HUDEP-2 (cell line): ENCODE measurements around the gene PCSK1N.
A peak's percentile ranks its signal among the peaks of the same experiment; 100 is the strongest.

Source experiments
- DNase-seq, 76 experiments: peaks; one replicate each; lab custom pipeline; 2025; ENCODE audit not compliant: unreplicated experiment in 76 of 76; lab: John Stamatoyannopoulos, UW

PCSK1N gene

DNA sequence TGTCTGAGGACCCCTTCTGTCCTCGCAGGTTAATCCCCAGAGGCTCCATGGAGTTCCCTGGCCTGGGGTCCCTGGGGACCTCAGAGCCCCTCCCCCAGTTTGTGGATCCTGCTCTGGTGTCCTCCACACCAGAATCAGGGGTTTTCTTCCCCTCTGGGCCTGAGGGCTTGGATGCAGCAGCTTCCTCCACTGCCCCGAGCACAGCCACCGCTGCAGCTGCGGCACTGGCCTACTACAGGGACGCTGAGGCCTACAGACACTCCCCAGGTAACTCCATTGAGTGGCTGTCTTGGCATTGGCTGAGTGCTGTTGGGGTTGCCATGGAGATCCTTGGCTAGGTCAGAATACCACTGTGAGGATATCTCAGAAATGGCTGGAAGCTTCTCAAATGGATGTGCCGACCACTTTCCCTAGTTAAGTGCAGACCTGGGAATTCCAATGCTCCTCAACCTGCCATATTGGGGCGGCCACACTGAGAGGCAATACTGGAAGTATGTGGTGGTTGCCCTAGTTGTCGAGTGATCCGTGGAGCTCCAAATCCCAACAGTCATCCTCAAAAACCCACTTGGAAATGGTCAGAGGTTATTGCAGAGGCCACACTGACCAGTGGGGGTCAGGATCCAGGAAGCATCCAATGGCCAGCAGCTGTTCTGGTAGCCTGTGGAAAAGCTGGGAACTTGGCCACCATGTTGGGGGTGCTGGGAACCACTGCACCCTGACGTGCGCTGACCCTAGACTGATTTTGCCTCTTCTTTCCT lies 44.2 kb downstream of the PCSK1N start:
- no peak for DNase-seq

DNA sequence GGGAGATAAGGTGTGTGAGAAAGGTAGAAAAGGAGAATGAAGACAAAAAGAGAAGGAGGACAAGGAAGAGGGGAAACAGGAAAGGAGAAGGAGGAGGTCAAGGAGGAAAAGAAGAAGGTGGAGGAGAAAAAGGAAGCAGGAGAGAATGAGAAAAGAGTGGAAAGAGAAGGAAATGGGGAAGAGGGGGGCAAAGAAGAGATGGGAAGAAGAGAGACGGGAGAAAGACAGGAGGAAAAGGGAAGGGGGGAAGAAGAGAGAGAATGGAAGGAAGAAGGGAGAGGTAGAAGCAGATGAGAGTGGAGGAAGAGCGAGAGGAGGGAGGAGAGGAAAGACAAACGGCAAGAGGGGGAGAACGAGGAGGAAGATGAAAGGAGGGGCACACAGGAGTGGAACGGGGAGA lies 44.9 kb downstream of the PCSK1N start:
- DNase-seq, result no peak

DNA sequence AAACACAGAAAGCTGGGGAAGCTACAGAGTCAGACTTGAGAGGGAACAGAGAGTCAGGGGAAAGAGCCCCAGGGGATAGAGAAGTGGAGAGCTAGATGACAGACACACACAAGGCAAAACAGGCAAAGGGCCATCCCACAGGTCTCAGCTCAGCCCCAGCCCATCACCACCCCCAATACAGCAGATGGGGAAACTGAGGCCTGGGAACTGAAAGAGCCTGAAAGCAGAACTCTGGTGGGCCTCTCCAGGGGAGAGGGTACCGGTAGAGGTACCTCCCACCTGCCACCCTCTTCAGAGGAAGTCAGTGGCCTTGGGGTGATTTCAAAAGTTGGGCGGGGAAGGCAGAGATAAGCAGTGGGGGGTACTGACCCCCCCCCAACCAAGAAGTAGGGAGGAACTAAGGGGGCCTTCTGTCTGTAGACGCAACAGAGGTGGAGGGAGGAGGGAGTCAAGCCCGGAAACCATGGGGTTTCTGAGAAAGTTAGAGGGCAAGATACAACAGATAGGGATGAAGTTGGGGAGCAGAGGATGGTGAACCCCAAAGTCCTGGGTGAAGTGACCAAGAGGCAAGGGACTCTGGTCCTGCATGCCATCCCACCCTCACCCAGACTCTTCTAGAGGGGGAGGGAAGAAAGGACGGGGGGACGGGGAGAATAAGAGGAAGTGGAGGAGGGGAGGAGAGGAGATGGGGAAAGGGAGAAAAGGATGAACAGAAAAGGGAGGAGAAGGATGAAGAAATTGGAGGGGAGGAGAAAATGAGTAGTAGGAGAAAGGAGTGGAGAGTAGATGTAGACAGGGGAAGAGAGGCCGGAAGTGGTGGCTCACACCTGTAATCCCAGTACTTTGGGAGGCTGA lies 45.8 kb downstream of the PCSK1N start:
- DNase-seq, result peak in 32 of 76 experiments; percentile 1 to 48 (median 18)

DNA sequence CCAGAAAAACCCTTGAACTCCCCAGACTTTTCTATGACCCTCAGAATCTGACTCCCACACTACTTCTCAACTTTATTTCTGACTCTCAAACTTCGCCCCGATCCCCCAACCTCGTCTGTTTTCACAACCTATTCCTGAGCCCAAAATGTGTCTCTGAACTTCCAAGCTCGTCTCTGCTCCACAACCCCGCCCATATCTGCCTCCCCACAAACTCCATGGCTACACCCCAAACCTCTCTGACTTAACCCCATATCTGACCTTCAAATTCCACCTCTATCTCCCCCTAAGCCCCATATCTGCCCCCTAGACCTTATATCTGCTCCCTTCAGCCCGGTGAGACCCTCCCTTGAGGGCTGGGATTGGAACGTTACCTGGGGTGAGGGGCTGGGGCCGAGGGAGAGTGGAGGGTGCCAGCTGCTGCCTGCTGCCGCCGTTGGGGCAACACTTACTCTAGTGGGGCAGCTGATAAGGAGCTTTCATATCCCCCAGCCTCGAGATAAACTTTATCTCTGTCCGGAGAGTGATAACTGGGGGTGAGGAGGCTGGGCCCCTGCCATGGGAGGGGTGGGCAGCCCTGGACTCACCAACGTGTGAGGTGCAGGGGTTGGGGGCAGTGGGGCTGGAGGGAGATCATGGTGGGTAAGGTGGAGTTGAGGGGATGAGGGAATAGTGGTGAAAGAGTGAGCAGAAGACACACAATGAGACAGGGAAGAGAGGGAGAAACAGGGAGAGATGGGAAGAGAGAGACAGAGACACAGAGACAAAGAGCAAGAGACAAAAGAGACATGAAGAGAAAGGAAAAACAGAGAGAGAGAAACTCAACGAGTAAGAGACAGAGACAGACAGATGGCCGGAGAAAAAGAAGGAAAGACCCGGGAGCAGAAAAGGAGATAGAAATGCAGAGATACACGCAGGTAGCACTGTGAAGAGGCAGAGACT lies 47.6 kb downstream of the PCSK1N start:
- peak in 50 of 76 experiments; percentile 1 to 65 (median 28) for DNase-seq

DNA sequence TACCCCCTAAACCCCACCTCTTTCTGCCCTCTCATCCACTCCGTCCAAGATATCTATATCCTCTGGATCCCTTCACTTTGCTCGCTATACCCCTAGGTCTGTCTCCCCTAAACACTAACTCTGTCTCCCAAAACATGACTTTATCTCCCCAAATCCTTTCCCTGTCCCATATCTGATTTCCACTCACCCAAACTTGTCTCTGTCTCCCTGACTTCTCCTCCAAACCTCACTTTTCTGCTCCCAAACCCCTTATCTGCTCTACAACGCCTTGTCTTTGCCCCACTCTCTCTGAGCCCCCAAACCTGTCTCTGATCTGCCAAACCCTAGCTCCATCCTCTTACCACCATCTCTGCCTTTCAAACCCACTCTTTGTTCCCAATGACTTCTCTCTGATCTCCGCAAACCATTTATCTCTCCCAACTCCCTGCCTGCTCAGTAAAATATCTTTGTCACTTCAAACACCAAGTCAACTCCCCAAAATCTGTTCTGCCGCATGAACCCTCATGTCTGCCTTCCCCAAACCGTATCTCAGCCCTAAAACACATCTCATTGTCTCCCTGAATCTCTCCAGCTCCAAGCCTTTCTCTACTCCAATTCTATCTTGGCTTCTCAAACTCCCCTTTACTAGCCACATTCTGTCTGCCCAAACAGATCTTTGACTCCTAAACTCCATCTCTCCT lies 48.4 kb downstream of the PCSK1N start:
- no peak for DNase-seq

DNA sequence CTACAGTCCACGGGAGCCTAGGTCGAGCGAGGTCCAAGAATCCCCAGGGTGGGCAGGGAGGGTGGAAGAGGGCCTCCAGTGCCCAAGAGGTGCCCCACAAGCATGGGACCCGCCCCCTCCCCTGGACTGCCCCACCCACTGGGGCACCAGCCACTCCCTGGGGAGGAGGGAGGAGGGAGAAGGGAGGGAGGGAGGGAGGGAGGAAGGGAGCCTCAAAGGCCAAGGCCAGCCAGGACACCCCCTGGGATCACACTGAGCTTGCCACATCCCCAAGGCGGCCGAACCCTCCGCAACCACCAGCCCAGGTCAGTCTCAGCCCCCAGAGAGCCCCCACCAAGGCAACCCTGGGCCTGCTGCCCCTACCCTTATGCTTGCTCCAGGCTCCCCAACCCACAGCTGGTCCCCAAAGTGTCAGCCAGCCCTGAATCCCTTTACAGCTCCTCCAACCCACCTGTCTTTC lies 49.0 kb downstream of the PCSK1N start, which contains the start of gene GATA1:
GATA1 (plus strand) TSS at position 250 of the 460 bp plus-strand sequence. CDS start 4,520 bp downstream, outside the sequence.
- peak in 74 of 76 experiments; percentile 8 to 87 (median 70) for DNase-seq

DNA sequence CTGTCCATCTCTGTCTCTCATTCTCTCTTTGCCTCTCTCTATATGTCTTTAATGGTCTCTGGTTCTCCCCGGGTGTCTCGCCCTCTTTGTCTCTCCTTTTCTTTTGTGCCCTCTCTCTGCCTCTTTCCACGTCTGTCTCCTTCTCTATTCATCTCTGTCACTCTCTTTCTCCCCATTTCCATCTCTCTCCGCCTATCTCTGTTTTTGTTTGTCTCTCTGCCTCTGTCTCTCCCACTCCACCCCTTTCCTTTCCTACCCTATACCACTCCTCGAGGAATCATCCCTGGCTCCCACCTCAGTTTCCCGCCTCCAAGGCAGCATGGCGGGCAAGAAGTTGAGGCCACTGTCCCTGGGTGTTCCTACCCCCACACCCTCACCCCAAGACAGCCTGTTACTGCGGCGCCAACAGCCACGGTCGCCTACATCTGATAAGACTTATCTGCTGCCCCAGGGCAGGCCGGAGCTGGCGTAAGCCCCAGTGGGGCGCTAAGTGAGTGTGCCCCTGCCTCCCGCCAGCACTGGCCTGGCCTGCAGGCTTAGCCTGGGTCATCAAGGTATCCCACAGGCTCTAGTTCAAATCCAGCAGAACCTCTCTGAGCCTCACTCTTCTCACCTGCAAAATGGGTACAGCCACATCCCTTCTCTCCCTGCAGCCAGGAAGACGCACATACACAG lies 49.7 kb downstream of the PCSK1N start:
- peak in 75 of 76 experiments; percentile 19 to 84 (median 70) for DNase-seq

DNA sequence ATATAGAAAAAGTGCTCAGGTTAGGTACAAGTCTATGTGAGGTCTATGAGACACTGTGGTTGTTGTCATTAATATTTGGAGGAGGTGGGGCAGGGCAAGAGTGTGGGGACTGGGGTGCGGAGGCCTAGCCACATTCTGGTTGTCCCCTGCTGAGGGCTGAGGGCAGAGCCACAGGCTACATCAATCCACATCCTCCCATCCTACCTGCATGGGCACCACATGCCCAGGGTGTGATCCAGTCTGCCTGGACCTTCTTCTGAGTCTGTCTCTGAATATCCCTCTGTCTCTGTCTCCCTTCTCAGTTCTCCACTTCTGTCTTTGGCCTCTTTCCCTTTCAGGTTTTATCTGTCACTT lies 50.2 kb downstream of the PCSK1N start:
- peak in 6 of 76 experiments; percentile 1 to 23 (median 13) for DNase-seq

DNA sequence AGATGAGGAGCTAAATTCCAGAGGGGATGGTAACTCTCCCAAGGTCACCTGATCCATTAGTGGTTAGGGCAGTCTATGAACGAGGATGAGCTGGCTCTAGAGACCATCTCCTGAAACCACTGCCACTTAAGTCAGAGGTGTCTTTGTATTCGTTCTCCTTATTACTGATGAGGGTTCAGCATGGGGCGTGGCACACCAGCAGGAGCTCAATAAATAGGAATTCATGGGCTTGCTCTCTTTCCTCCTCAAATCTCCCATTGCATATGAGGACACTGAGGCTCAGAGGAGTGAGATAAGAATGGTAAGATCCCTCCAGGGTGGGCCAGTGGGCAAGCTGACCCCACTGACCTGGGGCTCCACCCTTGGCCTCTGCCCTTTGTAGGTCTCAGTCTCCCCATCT lies 50.7 kb downstream of the PCSK1N start:
- peak in 3 of 76 experiments; percentile 2 to 20 (median 6) for DNase-seq

DNA sequence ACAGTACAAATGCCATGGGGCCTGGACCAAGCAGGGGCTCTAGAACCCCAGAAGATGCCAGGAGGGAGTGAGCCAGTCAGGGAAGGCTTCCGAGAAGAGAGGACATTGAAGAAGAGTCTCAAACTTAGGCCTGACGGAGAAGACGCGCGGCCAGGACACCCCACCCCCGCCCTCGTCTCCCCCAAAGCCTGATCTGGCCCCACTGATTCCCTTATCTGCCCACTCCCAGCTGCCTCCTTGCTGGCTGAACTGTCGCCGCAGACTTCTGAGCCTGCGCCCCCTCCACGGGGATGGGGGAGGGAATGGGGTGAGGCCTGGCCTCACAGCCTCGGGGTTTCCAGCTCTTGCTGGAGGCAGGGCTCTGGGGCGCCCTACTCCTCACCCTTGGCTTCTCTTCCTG lies 52.6 kb downstream of the PCSK1N start:
- DNase-seq, result peak in 75 of 76 experiments; percentile 7 to 91 (median 81)

DNA sequence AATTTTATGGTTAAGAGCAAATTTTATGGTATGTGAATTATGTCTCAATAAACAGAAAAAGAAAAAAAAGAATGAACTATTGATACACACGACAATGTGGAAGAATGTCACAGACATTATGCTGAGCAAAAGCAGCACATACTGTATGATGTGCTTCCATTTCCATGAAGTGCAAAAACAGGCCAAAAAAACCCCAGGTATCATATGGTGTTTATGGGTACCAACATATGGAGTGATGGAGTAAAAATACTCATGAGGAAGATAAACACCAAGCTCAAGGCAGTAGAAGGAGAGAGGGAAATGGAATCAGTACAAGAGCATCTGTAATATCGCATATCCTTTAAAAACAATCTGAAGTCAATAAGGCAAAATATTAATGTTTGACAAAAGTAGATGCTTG lies 53.2 kb downstream of the PCSK1N start:
- DNase-seq, result no peak

DNA sequence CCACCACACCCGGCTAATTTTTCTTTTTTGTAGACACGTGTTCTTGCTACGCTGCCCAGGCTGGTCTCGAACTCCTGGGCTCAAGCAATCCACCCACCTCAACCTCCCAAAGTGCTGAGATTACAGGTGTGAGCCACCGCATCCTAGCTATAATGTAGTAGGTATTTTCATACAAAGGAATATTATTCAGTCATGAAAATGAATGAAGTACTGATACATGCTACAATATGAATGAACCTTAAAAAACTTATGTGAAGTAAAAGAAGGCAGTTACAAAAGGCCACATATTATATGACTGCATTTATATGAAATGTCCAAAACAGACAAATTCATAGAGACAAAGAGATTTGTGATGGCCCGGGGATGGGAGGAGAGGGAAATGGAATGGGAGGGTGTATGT lies 53.7 kb downstream of the PCSK1N start:
- no peak for DNase-seq
